ENCODE measurements around the gene C15orf39.

The C15orf39 gene

GRCh38 chr15:75231836-75232235, 30.2 kb downstream of the C15orf39 start:
- TF ChIP-seq CTCF (IDR thresholded peaks at IDR 0.05; ENCODE audit: low read depth, low read length) = no peak
- no peak overlapping the region for H3K4me3 ChIP-seq (ENCODE audit: low read depth, low read length)

- no peak overlapping the region for H3K4me3 ChIP-seq (ENCODE audit: low read depth, low read length)
- no peak for TF ChIP-seq CTCF (IDR thresholded peaks at IDR 0.05; ENCODE audit: low read depth, low read length)
Observed at GRCh38 chr15:75232252-75232813, 30.7 kb downstream of the C15orf39 start.

- no peak overlapping the region for H3K4me3 ChIP-seq (ENCODE audit: low read depth, low read length)
Observed at GRCh38 chr15:75232826-75233503, 31.3 kb downstream of the C15orf39 start.

GRCh38 chr15:75233504-75234190, 32.0 kb downstream of the C15orf39 start:
- TF ChIP-seq CTCF (IDR thresholded peaks at IDR 0.05; ENCODE audit: low read depth, low read length) = no peak

More at GRCh38 chr15:75232826-75233503, 31.3 kb downstream of the C15orf39 start:
- TF ChIP-seq CTCF (IDR thresholded peaks at IDR 0.05; ENCODE audit: low read depth, low read length) = no peak

GRCh38 chr15:75234191-75234810, 32.6 kb downstream of the C15orf39 start:
- TF ChIP-seq CTCF (IDR thresholded peaks at IDR 0.05; ENCODE audit: low read depth, low read length) = no peak
- no peak overlapping the region for H3K4me3 ChIP-seq (ENCODE audit: low read depth, low read length)

More at GRCh38 chr15:75233504-75234190, 32.0 kb downstream of the C15orf39 start:
- no peak overlapping the region for H3K4me3 ChIP-seq (ENCODE audit: low read depth, low read length)

- no peak for TF ChIP-seq CTCF (IDR thresholded peaks at IDR 0.05; ENCODE audit: low read depth, low read length)
- no peak overlapping the region for H3K4me3 ChIP-seq (ENCODE audit: low read depth, low read length)
Observed at GRCh38 chr15:75235051-75235673, 33.5 kb downstream of the C15orf39 start.

Measured in WI38 (cell line).